ENCODE results near the gene ZFHX2. TPM values are rescaled to one million over a fixed set of nuclear protein-coding genes. Genes with fewer than 3 reads are reported as not detected.

The ZFHX2 gene
- total and polyA plus RNA-seq, 2 of the 13 experiments (the other 11 are each of a cell fraction or from before 2014, with no cell fraction given) = 0.17 to 0.44 TPM

GRCh38 chr14:23559010-23559925 is 7.7 kb upstream of the ZFHX2 start (continued):
- TF ChIP-seq FOXO4 (CRISPR knock-in tag; conservative IDR thresholded peaks at IDR 0.05) = 0 out of 2 replicates have a peak, but pooled peaks have one; percentile 12
- no peak for TF ChIP-seq KLF9 (CRISPR knock-in tag; IDR thresholded peaks at IDR 0.05; ENCODE audit: low read depth)
- no peak; the same call in 1 of the 2 replicates for TF ChIP-seq ZNF501 (CRISPR knock-in tag; IDR thresholded peaks at IDR 0.05)
- no peak for TF ChIP-seq MIER3 (CRISPR knock-in tag; IDR thresholded peaks at IDR 0.05; ENCODE audit: borderline replicate concordance)
- TF ChIP-seq HMG20B (CRISPR knock-in tag; conservative IDR thresholded peaks at IDR 0.05) = no peak
- TF ChIP-seq GZF1 (CRISPR knock-in tag; IDR thresholded peaks at IDR 0.05) = no peak
- no peak for TF ChIP-seq ZNF850 (CRISPR knock-in tag; conservative IDR thresholded peaks at IDR 0.05)
- TF ChIP-seq HNF1B (CRISPR knock-in tag; IDR thresholded peaks at IDR 0.05) = no peak; the same call in 1 of the 2 replicates
- TF ChIP-seq ZUFSP (CRISPR knock-in tag; IDR thresholded peaks at IDR 0.05; ENCODE audit: borderline replicate concordance) = no peak
- TF ChIP-seq ZBTB42 (CRISPR knock-in tag; IDR thresholded peaks at IDR 0.05) = no peak
- 0 out of 2 replicates have a peak, but pooled peaks have one; percentile 42 for TF ChIP-seq CBX5 (CRISPR knock-in tag; IDR thresholded peaks at IDR 0.05; ENCODE audit: borderline replicate concordance)
- TF ChIP-seq KAT8 (CRISPR knock-in tag; IDR thresholded peaks at IDR 0.05) = peak; percentile 53; the same call in 1 of the 2 replicates
- TF ChIP-seq NAIF1 (CRISPR knock-in tag; IDR thresholded peaks at IDR 0.05; ENCODE audit: borderline replicate concordance) = peak; percentile 70; the same call in 1 of the 2 replicates
- peak; percentile 44; the same call in 1 of the 2 replicates for TF ChIP-seq DMAP1 (CRISPR knock-in tag; IDR thresholded peaks at IDR 0.05)
- TF ChIP-seq USF2 (IDR thresholded peaks at IDR 0.05; ENCODE audit: low read depth, low read length) = no peak
- no peak for TF ChIP-seq USF2 (CRISPR knock-in tag; IDR thresholded peaks at IDR 0.05; ENCODE audit: borderline replicate concordance)
- TF ChIP-seq KDM3A (CRISPR knock-in tag; IDR thresholded peaks at IDR 0.05; ENCODE audit: low read depth) = 0 out of 2 replicates have a peak, but pooled peaks have one; percentile 17
- peak; percentile 67 for TF ChIP-seq ZNF605 (CRISPR knock-in tag; IDR thresholded peaks at IDR 0.05)
- TF ChIP-seq ZNF382 (CRISPR knock-in tag; IDR thresholded peaks at IDR 0.05; ENCODE audit: borderline replicate concordance) = no peak
- TF ChIP-seq PITX1 (CRISPR knock-in tag; IDR thresholded peaks at IDR 0.05) = no peak
- TF ChIP-seq ZNF691 (CRISPR knock-in tag; IDR thresholded peaks at IDR 0.05; ENCODE audit: borderline replicate concordance, low read depth) = peak; percentile 26; the same call in 1 of the 2 replicates
- TF ChIP-seq RAD21 (CRISPR knock-in tag; IDR thresholded peaks at IDR 0.05) = peak; percentile 95

Measured in HepG2 (cell line).